AG04450 (cell line): ENCODE measurements around the gene NME7. TPM values are rescaled to one million over a fixed set of nuclear protein-coding genes. Genes with fewer than 3 reads are reported as not detected.
"Not testable (repeated sequence)": the region's sequence is repeated elsewhere in the genome, so short reads cannot be mapped to it uniquely, and the experiment has no call there.

Experiments used
- CTCF ChIA-PET: fragments of 300-600, 350-600 bp; formaldehyde crosslinking; extraction: SDS; loops from one replicate; lab custom pipeline; 2022; ENCODE audit warnings: antibody characterized with exemption, inconsistent platforms; lab: Charles Lee
- POLR2A ChIA-PET: fragments of 350-600 bp; formaldehyde crosslinking; extraction: SDS; loops from one replicate; lab custom pipeline; 2021; ENCODE audit warnings: antibody characterized with exemption, inconsistent platforms; lab: Yijun Ruan, JAX
- DNase-seq: peaks from one replicate; pipeline ENCODE4 v3.0.0-alpha.2; 2011; ENCODE audit warnings: low read depth, low spot score
- H3K27ac ChIP-seq: one replicate; pipeline ENCODE4 v1.5.1; 2012; ENCODE audit warnings: low read depth, low read length, control low read depth
- H3K27me3 ChIP-seq: one replicate; pipeline ENCODE4 v1.6.0; 2012; ENCODE audit warnings: low read length; ENCODE audit not compliant: control insufficient read depth, insufficient read depth
- H3K4me3 ChIP-seq: 2 replicates; pipeline ENCODE4 v1.5.1; 2011; ENCODE audit warnings: mild to moderate bottlenecking, low read depth, low read length, control low read depth
- H3K9me3 ChIP-seq: 2 replicates; pipeline ENCODE4 v1.5.1; 2012; ENCODE audit warnings: low read length; ENCODE audit not compliant: control insufficient read depth, insufficient read depth
- CTCF ChIP-seq: IDR thresholded peaks from 2 replicates; pipeline ENCODE4 v1.5.1; 2011; ENCODE audit warnings: low read depth, low read length, control low read depth, inconsistent platforms
- polyA plus RNA-seq: library from polyadenylated mRNA; depleted of rRNA; stranded (reverse); fragments of >200 nt; gene quantifications from 2 replicates; pipeline ENCODE4 v1.2.3, GENCODE V29; 2011

NME7 gene
- polyA plus RNA-seq, 1 experiment, result 27.3 TPM

- no peak for TF ChIP-seq CTCF
- POLR2A ChIA-PET, result no interaction called here
- no peak for DNase-seq
- no peak overlapping the region for H3K4me3 ChIP-seq
- no peaks in the 10 kb centered on the region for H3K9me3 ChIP-seq
- H3K27ac ChIP-seq, result no peak overlapping the region
- no peaks in the 10 kb centered on the region for H3K27me3 ChIP-seq
- CTCF ChIA-PET, result interaction anchor here (1.1 kb wide), 1 partner anchor 60 kb away, joined by 3 read pairs; no protein-coding TSS in a partner anchor
Observed at GRCh38 chr1:169288011-169288414, 79.6 kb downstream of the NME7 start.

GRCh38 chr1:169287280-169287679 is 80.3 kb downstream of the NME7 start:
- POLR2A ChIA-PET, result no interaction called here
- no peaks in the 10 kb centered on the region for H3K9me3 ChIP-seq
- CTCF ChIA-PET, result interaction anchor here (1.1 kb wide), 1 partner anchor 61 kb away, joined by 3 read pairs; no protein-coding TSS in a partner anchor
- no peaks in the 10 kb centered on the region for H3K27me3 ChIP-seq
- H3K27ac ChIP-seq, result no peak overlapping the region
- H3K4me3 ChIP-seq, result no peak overlapping the region
- DNase-seq, result no peak
- TF ChIP-seq CTCF, result no peak

DNA sequence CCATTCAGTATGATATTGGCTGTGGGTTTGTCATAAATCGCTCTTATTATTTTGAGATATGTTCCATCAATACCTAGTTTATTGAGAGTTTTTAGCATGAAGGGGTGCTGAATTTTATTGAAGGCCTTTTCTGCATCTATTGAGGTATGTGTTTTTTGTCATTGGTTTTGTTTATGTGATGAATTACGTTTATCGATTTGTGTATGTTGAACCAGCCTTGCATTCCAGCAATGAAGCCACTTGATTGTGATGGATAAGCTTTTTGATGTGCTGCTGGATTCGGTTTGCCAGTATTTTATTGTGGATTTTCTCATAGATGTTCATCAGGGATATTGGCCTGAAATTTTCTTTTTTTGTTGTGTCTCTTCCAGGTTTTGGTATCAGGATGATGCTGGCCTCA is 86.0 kb downstream of the NME7 start:
- H3K27ac ChIP-seq, H3K9me3 ChIP-seq, H3K27me3 ChIP-seq, H3K4me3 ChIP-seq, DNase-seq, POLR2A ChIA-PET: not testable (repeated sequence)
- CTCF ChIA-PET, result interaction anchor here (1.0 kb wide), 1 partner anchor 66 kb away, joined by 3 read pairs; no protein-coding TSS in a partner anchor

DNA sequence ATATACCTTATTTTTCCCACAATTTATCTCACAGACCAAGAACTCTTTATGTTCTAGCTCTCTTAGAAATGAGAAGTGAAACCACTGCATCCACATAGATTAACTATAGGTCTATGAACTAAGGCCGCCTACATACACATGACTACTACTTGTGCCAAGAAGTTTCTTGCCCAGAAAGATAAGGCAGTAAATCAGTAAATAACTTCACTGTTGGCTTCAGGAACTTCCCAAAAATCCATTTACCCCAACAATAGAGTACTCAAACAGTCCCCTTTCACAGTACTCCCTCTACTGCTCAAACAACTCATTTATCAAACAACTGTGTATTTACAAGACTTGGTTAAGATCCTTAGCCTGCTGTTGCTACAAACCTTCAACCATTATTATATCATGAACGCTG is 96.5 kb downstream of the NME7 start:
- CTCF ChIA-PET, result interaction anchor here (1.7 kb wide), 1 partner anchor 77 kb away, joined by 5 read pairs; no protein-coding TSS in a partner anchor
- POLR2A ChIA-PET, result no interaction called here
- Histone ChIP-seq H3K27ac (no peak overlapping the region), H3K4me3 (no peak overlapping the region), H3K27me3 (no peaks in the 10 kb centered on the region), H3K9me3 (no peaks in the 10 kb centered on the region)
- DNase-seq, result no peak
- TF ChIP-seq CTCF, result no peak

- POLR2A ChIA-PET, result no interaction called here
- DNase-seq, result no peak
- H3K27ac ChIP-seq, result no peak overlapping the region
Observed at GRCh38 chr1:169266133-169266532, 101.5 kb downstream of the NME7 start.

More at GRCh38 chr1:169266133-169266532, 101.5 kb downstream of the NME7 start:
- CTCF ChIA-PET, result no interaction called here
- H3K9me3 ChIP-seq, result no peaks in the 10 kb centered on the region
- H3K4me3 ChIP-seq, result no peak overlapping the region
- no peaks in the 10 kb centered on the region for H3K27me3 ChIP-seq
- no peak for TF ChIP-seq CTCF
